SK-N-MC (cell line): Measurements from ENCODE around the gene HELB.

ENCODE experiments used
- EZH2 ChIP-seq: fragments of 200-600 bp; sonication (generic); IDR thresholded peaks from one replicate; pipeline ENCODE4 v1.6.1; 2017; ENCODE audit warnings: antibody characterized with exemption
- POLR2AphosphoS5 ChIP-seq: IDR thresholded peaks from 2 replicates; pipeline ENCODE4 v1.6.1; 2012; ENCODE audit warnings: mild to moderate bottlenecking, low read depth, low read length, borderline replicate concordance

DNA sequence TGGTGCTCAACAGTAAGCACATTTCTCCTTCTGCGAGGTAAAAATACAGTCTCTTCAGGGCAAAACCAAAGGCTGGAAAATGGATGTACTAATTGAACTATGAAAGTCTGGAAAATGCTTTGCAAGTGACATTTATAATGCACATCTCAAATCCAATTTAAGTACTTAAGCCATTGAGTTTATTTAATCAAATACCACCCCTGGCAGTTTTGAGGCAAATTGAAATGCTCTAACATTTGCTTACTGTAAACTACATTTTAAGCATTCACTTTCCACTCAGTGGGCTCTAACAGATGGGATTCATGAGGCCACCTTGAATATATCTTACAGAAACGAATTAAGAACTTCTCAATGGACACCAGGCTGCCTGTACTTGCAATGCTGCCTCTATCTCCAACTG is 69.7 kb downstream of the HELB start:
- TF ChIP-seq EZH2 (no peak), POLR2AphosphoS5 (no peak)
